Chondrocyte (in vitro differentiated cells): ENCODE measurements around the gene ZC3H12C. TPM values are rescaled to one million over a fixed set of nuclear protein-coding genes. Genes with fewer than 3 reads are reported as not detected.

Source experiments
- DNase-seq: peaks from one replicate; pipeline ENCODE4 v3.0.0; 2021; ENCODE audit warnings: mixed read lengths, low spot score
- H3K27ac Mint-ChIP-seq: one replicate; pipeline ENCODE4 v1.8.0; 2021; ENCODE audit warnings: mild to moderate bottlenecking, moderate library complexity, mixed read lengths; ENCODE audit not compliant: unreplicated experiment
- H3K27me3 Mint-ChIP-seq: 2 replicates; pipeline ENCODE4 v1.8.0; 2021; ENCODE audit warnings: low read depth, mixed read lengths
- H3K36me3 Mint-ChIP-seq: 2 replicates; pipeline ENCODE4 v1.8.0; 2021; ENCODE audit warnings: low read depth, mixed read lengths
- H3K4me1 Mint-ChIP-seq: 2 replicates; pipeline ENCODE4 v1.8.0; 2021; ENCODE audit warnings: low read depth, mild to moderate bottlenecking, mixed read lengths
- H3K4me3 Mint-ChIP-seq: one replicate; pipeline ENCODE4 v1.8.0; 2021; ENCODE audit warnings: mild to moderate bottlenecking, moderate library complexity, mixed read lengths; ENCODE audit not compliant: unreplicated experiment
- H3K9me3 Mint-ChIP-seq: 2 replicates; pipeline ENCODE4 v1.8.0; 2021; ENCODE audit warnings: low read depth, mixed read lengths
- total RNA-seq: library from RNA; stranded (reverse); gene quantifications from 3 replicates; pipeline ENCODE4 v1.2.1, GENCODE V29; 2021
- TF ChIP-seq, protein P1 (sequence below): fragments of 200-600 bp; sonication (generic); IDR thresholded peaks from 2 replicates; pipeline ENCODE4 v1.5.0; 2021; ENCODE audit warnings: antibody characterized with exemption, mild to moderate bottlenecking, moderate library complexity

Gene ZC3H12C
- total RNA-seq, 1 donor from 2014 or later = 10.1 TPM

DNA sequence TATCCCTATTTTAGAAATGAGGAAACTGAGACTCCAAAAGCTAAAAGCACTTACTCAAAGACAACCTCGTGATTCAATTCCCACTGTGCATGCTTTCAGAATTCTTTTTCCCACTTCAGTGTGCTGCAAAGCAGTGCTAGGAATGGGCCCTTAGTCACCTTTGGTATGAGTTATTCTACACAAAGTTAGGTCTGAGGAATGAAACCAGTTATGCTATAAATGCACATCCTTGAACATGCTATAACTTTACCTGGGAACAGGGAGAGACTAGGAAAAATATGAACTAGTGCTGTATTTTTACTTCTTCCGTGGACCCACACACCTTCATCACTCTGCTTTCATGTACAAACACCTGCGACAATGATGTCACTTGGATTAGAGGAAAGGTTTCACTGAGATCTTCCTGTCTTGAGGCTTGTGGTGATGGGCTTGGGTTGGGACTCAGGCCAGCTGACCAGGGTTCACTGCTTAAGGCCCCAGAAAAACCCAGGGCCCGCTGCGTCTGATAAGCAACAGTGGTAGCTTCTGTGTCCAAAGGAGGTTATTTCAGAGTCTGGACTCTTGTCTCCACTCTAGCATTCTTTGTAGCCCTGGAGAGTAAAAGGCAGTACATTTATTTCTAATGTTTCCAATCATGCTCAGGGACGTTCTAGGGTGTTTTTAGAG is 81.6 kb downstream of the ZC3H12C start:
- Mint-ChIP-seq H3K27ac (peak overlapping the region; percentile 70), H3K4me1 (peaks cover 17% of the 10 kb centered on the region), H3K36me3 (no peaks in the 10 kb centered on the region), H3K9me3 (no peaks in the 10 kb centered on the region), H3K4me3 (no peak overlapping the region), H3K27me3 (no peaks in the 10 kb centered on the region)
- TF ChIP-seq, protein P1, sequence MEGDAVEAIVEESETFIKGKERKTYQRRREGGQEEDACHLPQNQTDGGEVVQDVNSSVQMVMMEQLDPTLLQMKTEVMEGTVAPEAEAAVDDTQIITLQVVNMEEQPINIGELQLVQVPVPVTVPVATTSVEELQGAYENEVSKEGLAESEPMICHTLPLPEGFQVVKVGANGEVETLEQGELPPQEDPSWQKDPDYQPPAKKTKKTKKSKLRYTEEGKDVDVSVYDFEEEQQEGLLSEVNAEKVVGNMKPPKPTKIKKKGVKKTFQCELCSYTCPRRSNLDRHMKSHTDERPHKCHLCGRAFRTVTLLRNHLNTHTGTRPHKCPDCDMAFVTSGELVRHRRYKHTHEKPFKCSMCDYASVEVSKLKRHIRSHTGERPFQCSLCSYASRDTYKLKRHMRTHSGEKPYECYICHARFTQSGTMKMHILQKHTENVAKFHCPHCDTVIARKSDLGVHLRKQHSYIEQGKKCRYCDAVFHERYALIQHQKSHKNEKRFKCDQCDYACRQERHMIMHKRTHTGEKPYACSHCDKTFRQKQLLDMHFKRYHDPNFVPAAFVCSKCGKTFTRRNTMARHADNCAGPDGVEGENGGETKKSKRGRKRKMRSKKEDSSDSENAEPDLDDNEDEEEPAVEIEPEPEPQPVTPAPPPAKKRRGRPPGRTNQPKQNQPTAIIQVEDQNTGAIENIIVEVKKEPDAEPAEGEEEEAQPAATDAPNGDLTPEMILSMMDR = no peak
- no peak for DNase-seq

DNA sequence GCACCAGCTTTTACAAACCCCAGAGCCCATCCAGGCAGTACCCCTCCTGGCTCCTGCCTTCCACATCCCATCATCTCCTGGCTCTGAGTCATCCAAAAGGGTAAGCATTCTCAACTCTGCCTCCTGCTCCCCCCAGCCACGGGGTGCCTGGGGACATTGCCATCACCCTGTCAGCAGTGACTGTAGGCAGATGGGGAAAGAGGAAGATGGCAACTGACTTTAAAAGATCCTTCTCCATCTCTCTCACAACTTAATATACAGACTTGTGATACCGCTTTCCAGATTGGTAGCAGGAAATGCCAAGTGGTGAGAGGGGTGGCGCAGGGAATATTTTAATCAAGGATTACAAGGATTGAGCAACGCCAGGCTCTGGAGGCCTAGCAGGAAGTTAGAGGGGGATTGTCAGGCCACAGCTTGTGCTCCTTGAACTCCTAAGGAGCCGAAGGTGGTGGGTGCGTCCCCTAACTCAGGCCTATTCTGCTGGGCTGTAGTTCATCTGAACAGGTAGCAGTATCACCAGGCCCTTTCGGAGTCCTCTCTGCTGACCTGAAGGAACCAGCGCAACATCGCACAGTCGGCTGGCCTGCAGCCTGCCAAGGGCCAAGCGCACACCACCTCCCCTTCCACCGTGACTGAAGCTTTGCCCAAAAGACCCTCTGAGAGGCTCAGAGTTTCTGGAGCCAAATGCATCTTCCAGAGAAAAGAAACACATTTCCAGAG is 83.3 kb downstream of the ZC3H12C start:
- DNase-seq = no peak
- Mint-ChIP-seq H3K27ac (no peak overlapping the region), H3K9me3 (no peaks in the 10 kb centered on the region), H3K36me3 (no peaks in the 10 kb centered on the region), H3K27me3 (no peaks in the 10 kb centered on the region), H3K4me3 (no peak overlapping the region), H3K4me1 (peaks cover 17% of the 10 kb centered on the region)
- TF ChIP-seq, protein P1 = no peak

DNA sequence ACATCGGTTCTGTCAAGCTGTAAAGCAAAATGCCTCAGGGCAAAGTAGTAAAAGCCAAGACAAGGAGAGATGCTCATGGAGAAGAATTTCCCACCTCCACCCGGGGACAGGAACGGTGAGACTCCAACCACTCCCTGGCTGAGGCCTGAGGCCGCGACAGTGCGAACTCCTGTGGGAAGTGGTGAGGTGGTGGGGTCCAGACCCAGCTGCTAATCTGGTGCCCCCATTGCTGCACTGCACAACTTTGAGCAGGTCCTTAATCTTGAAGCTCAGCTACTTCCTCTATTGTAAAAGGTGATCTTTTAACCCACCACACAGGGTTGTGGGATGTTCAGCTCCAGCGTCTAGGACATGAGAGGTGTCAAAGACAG is 83.9 kb downstream of the ZC3H12C start:
- no peaks in the 10 kb centered on the region for H3K36me3 Mint-ChIP-seq
- no peaks in the 10 kb centered on the region for H3K27me3 Mint-ChIP-seq
- DNase-seq = no peak
- H3K9me3 Mint-ChIP-seq = no peaks in the 10 kb centered on the region
- TF ChIP-seq, protein P1 = no peak
- H3K27ac Mint-ChIP-seq = no peak overlapping the region
- no peak overlapping the region for H3K4me3 Mint-ChIP-seq
- H3K4me1 Mint-ChIP-seq = peaks cover 17% of the 10 kb centered on the region

DNA sequence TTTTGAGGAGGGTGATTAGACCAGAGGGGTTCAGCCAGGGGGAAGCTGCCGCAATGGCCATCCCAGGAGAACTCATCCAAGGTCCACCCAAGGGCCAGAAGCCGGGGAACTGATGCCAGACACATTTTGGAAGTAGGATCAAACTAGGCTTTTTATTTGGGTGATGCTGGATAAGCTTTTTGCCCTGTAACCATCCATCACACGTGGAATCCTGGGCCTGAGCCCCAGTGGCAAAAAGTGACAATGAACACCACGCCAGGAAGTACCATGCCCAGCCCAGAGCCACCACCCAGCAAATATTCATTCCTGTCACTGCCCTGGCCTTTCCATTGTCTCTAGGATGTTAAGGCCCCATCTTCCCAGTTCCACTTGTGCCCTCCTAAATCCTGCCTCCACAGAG is 85.9 kb downstream of the ZC3H12C start:
- DNase-seq = no peak
- no peaks in the 10 kb centered on the region for H3K27me3 Mint-ChIP-seq
- H3K36me3 Mint-ChIP-seq = no peaks in the 10 kb centered on the region
- H3K4me1 Mint-ChIP-seq = peaks cover 12% of the 10 kb centered on the region
- no peak overlapping the region for H3K4me3 Mint-ChIP-seq
- H3K9me3 Mint-ChIP-seq = no peaks in the 10 kb centered on the region
- H3K27ac Mint-ChIP-seq = no peak overlapping the region
- TF ChIP-seq, protein P1 = no peak

DNA sequence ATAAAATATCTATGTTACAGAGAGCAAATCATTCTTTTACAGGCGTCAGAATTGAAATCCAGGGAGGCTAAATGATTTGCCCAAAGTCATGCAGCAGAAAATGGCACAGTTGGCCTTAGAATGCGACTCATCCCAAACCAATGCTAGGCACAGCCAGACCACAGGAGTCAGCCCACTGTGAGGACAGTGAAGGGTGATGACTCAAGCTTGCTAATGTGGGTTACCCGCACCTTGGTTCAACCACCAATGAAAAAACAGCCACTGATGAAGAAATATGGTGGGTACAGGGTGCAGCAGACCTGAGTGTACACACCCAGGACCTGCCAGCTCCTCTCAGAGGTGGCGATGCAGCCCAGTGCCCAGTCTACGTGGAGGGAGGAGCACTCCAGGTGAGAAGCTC is 89.7 kb downstream of the ZC3H12C start:
- Mint-ChIP-seq H3K36me3 (no peaks in the 10 kb centered on the region), H3K4me1 (peaks cover 20% of the 10 kb centered on the region), H3K27me3 (no peaks in the 10 kb centered on the region), H3K9me3 (no peaks in the 10 kb centered on the region), H3K4me3 (no peak overlapping the region), H3K27ac (no peak overlapping the region)
- TF ChIP-seq, protein P1 = no peak
- DNase-seq = no peak
